HepG2 (cell line): ENCODE results near the gene PSMD3. TPM values are rescaled to one million over a fixed set of nuclear protein-coding genes. Genes with fewer than 3 reads are reported as not detected.

Source experiments
- AGO2 ChIP-seq: fragments of 200-400 bp; formaldehyde crosslinking; optimal IDR thresholded peaks from 2 replicates; pipeline ENCODE3; 2017; ENCODE audit warnings: mild to moderate bottlenecking, low read depth, low read length, moderate library complexity
- CBX2 ChIP-seq, 2 experiments: fragments of 200-600 bp in 1 of 2; sonication (generic); formaldehyde crosslinking in 1 of 2; IDR thresholded peaks; 2 replicates each; pipeline versions ENCODE4 v1.7.0 to v1.8.1; 2018 to 2022; ENCODE audit warnings: low read depth in 2 of 2, low read length in 1 of 2, mild to moderate bottlenecking in 1 of 2, missing genetic modification reagents in 1 of 2
- CEBPZ ChIP-seq: IDR thresholded peaks from 2 replicates; pipeline ENCODE4 v1.6.1; 2012; ENCODE audit warnings: low read length, improper control_type of control experiment
- FOXM1 ChIP-seq: sonication (generic); formaldehyde crosslinking; IDR thresholded peaks from 2 replicates; pipeline ENCODE4 v1.5.0; 2020; ENCODE audit warnings: missing genetic modification reagents
- HBP1 ChIP-seq: IDR thresholded peaks from 2 replicates; pipeline ENCODE4 v1.6.1; 2016; ENCODE audit warnings: low read depth, control low read depth
- HNRNPL ChIP-seq: fragments of 200-400 bp; formaldehyde crosslinking; IDR thresholded peaks from 2 replicates; pipeline ENCODE4 v1.6.1; 2017; ENCODE audit warnings: mild to moderate bottlenecking, low read depth, low read length
- PRDM15 ChIP-seq: sonication (generic); formaldehyde crosslinking; IDR thresholded peaks from 2 replicates; pipeline ENCODE4 v1.4.0; 2020; ENCODE audit warnings: missing genetic modification reagents
- XBP1 ChIP-seq: sonication (generic); formaldehyde crosslinking; IDR thresholded peaks from 2 replicates; pipeline ENCODE4 v1.5.0; 2020; ENCODE audit warnings: missing genetic modification reagents
- ZHX2 ChIP-seq, 2 experiments: sonication (generic) in 1 of 2; formaldehyde crosslinking in 1 of 2; IDR thresholded peaks; 2 replicates each; pipeline versions ENCODE4 v1.6.1 to v1.9.0; 2014 to 2022; ENCODE audit warnings: antibody characterized with exemption in 1 of 2, borderline replicate concordance in 1 of 2, inconsistent platforms in 1 of 2, low read depth in 1 of 2, missing genetic modification reagents in 1 of 2
- ZNF496 ChIP-seq: sonication (generic); formaldehyde crosslinking; IDR thresholded peaks from 2 replicates; pipeline ENCODE4 v1.8.1; 2023; ENCODE audit warnings: mild to moderate bottlenecking, moderate library complexity, missing genetic modification reagents; ENCODE audit not compliant: insufficient replicate concordance
- ZNF839 ChIP-seq: sonication (generic); formaldehyde crosslinking; IDR thresholded peaks from 2 replicates; pipeline ENCODE4 v1.4.0; 2020; ENCODE audit warnings: missing genetic modification reagents, mild to moderate bottlenecking, borderline replicate concordance
- polyA plus RNA-seq, 8 experiments: library from polyadenylated mRNA; depleted of rRNA in 3 of 8; stranded (reverse) in 7 of 8; unstranded in 1 of 8; fragments of >200 nt; fragmentation: Illumina TruSeq in 4 of 8; extraction: Trizol in 4 of 8; gene quantifications; 2 replicates each; pipeline versions ENCODE4 v1.2.1 to v1.2.3, GENCODE V29; 2011 to 2016; ENCODE audit warnings: low read depth in 4 of 8, missing spikeins in 1 of 8, mixed read lengths in 1 of 8; ENCODE audit not compliant: insufficient read depth in 1 of 8
- total RNA-seq, 5 experiments: library from RNA; depleted of rRNA; stranded (reverse); fragments of >200 nt; fragmentation: Illumina TruSeq; extraction: Trizol; gene quantifications; 2 replicates each; pipeline ENCODE4 v1.2.3, GENCODE V29; 2016; ENCODE audit warnings: low read depth in 1 of 5

The PSMD3 gene
- total and polyA plus RNA-seq, 2 of the 13 experiments (the other 11 are each of a cell fraction or from before 2014, with no cell fraction given), result 97.4 to 146 TPM

- TF ChIP-seq ZHX2 (IDR thresholded peaks at IDR 0.05; ENCODE audit: low read depth) (peak; percentile 69), ZHX2 (CRISPR knock-in tag; IDR thresholded peaks at IDR 0.05; ENCODE audit: borderline replicate concordance) (peak; percentile 80; the same call in 1 of the 2 replicates), CEBPZ (no peak), PRDM15 (CRISPR knock-in tag) (peak; percentile 41; the same call in 1 of the 2 replicates), HNRNPL (peak; percentile 93), HBP1 (peak; percentile 83; the same call in 1 of the 2 replicates), ZNF496 (CRISPR knock-in tag) (no peak), AGO2 (peak; percentile 91), ZNF839 (CRISPR knock-in tag) (peak; percentile 98; the same call in 1 of the 2 replicates), CBX2 (IDR thresholded peaks at IDR 0.05; ENCODE audit: low read depth, low read length) (no peak), CBX2 (CRISPR knock-in tag; IDR thresholded peaks at IDR 0.05; ENCODE audit: low read depth) (0 out of 2 replicates have a peak, but pooled peaks have one; percentile 64), FOXM1 (CRISPR knock-in tag) (no peak), XBP1 (no peak; the same call in 1 of the 2 replicates)
Measured at GRCh38 chr17:39980351-39981206, at the start of gene PSMD3 (continued).
